GM12873 (cell line): Measurements from ENCODE around the gene SCFD1.

Source experiments
- CTCF ChIP-seq: IDR thresholded peaks from 2 replicates; pipeline ENCODE4 v1.5.1; 2012; ENCODE audit warnings: low read depth, mild to moderate bottlenecking, moderate library complexity, low read length, control low read depth; ENCODE audit not compliant: insufficient read depth; ENCODE audit errors: missing control alignments

The SCFD1 gene

GRCh38 chr14:30768791-30769190, 146.7 kb downstream of the SCFD1 start:
- TF ChIP-seq CTCF: no peak

GRCh38 chr14:30770376-30770775, 148.3 kb downstream of the SCFD1 start:
- TF ChIP-seq CTCF: no peak

DNA sequence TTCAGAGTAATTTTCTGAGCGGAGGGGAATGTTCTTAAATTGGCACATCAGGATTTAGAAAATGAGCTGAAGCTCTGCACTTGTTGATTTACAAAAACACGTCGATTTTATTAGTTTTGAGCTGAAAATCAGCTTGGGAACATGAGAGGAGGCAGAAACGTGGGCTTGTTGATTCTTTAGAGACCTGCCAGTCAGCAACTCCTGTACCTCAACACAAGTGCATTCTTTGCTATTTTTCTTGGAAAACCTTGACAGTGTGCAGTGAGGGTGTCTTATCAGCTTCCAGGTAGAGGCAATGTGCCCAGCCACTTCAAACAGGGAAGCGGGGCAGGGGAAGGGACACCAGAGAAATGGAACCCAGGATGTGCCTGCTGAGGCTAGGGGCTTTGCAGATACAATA, 149.5 kb downstream of the SCFD1 start:
- no peak for TF ChIP-seq CTCF

GRCh38 chr14:30779210-30779609, 157.1 kb downstream of the SCFD1 start:
- no peak for TF ChIP-seq CTCF
